ENCODE data around the gene IDH2.

The IDH2 gene

GRCh38 chr15:90124507-90124906 is 22.2 kb upstream of the IDH2 start:
- CTCF ChIA-PET, result interaction anchor here (1.4 to 2.1 kb wide), 2 partner anchors 19 to 97 kb away, joined by 3 to 5 read pairs; no protein-coding TSS in a partner anchor
- POLR2A ChIA-PET, result no interaction called here
- TF ChIP-seq MEIS1 (CRISPR knock-in tag; IDR thresholded peaks at IDR 0.05; ENCODE audit: borderline replicate concordance) (no peak), GLI2 (tag by site-specific recombination; IDR thresholded peaks at IDR 0.05; ENCODE audit: borderline replicate concordance, low read depth) (no peak), SCRT1 (tag by site-specific recombination; IDR thresholded peaks at IDR 0.05; ENCODE audit: borderline replicate concordance) (no peak), ZNF488 (tag by site-specific recombination; IDR thresholded peaks at IDR 0.05) (no peak), ZNF214 (tag by site-specific recombination; IDR thresholded peaks at IDR 0.05; ENCODE audit: borderline replicate concordance) (no peak), ZNF768 (tag by site-specific recombination; IDR thresholded peaks at IDR 0.05) (no peak), ZNF292 (tag by site-specific recombination; IDR thresholded peaks at IDR 0.05; ENCODE audit: borderline replicate concordance, low read depth) (no peak), ZNF155 (tag by site-specific recombination; IDR thresholded peaks at IDR 0.05) (no peak), ZBTB48 (tag by site-specific recombination; IDR thresholded peaks at IDR 0.05) (no peak), ZNF521 (tag by site-specific recombination; IDR thresholded peaks at IDR 0.05) (no peak), ZNF629 (tag by site-specific recombination; IDR thresholded peaks at IDR 0.05) (no peak), SCRT2 (tag by site-specific recombination; IDR thresholded peaks at IDR 0.05) (no peak)
- TF ChIP-seq, protein P1, sequence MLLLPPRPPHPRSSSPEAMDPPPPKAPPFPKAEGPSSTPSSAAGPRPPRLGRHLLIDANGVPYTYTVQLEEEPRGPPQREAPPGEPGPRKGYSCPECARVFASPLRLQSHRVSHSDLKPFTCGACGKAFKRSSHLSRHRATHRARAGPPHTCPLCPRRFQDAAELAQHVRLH (tag by site-specific recombination; IDR thresholded peaks at IDR 0.05), result no peak
- TF ChIP-seq, protein P2, sequence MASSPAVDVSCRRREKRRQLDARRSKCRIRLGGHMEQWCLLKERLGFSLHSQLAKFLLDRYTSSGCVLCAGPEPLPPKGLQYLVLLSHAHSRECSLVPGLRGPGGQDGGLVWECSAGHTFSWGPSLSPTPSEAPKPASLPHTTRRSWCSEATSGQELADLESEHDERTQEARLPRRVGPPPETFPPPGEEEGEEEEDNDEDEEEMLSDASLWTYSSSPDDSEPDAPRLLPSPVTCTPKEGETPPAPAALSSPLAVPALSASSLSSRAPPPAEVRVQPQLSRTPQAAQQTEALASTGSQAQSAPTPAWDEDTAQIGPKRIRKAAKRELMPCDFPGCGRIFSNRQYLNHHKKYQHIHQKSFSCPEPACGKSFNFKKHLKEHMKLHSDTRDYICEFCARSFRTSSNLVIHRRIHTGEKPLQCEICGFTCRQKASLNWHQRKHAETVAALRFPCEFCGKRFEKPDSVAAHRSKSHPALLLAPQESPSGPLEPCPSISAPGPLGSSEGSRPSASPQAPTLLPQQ (tag by site-specific recombination; IDR thresholded peaks at IDR 0.05), result no peak

DNA sequence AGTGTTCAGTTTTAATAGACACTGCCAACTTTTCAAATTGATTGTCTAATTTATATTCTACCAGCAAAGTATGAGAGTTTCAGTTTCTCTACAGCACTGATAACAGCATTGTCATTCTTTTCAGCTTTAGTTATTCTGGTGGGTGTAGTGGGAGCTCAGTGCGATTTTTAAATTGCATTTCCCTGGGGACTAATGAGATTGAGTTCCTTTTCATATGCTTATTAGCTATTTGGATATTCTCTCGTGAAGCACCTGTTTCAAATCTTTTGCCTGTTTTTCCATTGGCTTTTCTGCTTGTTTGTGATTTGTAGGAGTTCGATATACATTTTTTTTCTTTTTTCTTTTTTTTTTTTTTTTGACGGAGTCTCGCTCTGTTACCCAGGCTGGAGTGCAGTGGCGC is 18.8 kb upstream of the IDH2 start:
- no peaks in the 10 kb centered on the region for H3K36me3 ChIP-seq (ENCODE audit: control insufficient read depth in 2 of 2, insufficient read depth in 1 of 2, low read length in 2 of 2)
- no peak overlapping the region for H3K4me3 ChIP-seq (ENCODE audit: low read depth, low read length)
- H3K4me1 ChIP-seq (ENCODE audit: control insufficient read depth, insufficient read depth, low read length), result no peaks in the 10 kb centered on the region
- ChIA-PET CTCF (interaction anchor here (1.0 to 1.6 kb wide), 2 partner anchors 35 to 101 kb away, joined by 3 to 8 read pairs; no protein-coding TSS in a partner anchor), POLR2A (interaction anchor here (0.9 kb wide), 1 partner anchor 34 kb away, joined by 7 read pairs; no protein-coding TSS in a partner anchor)
- H3K9me3 ChIP-seq (ENCODE audit: control insufficient read depth, insufficient read depth, low read depth, low read length), result no peaks in the 10 kb centered on the region
- no peak overlapping the region for H3K27ac ChIP-seq (ENCODE audit: extremely low read depth, low read depth, low read length)
- TF ChIP-seq ZSCAN23 (tag by site-specific recombination; IDR thresholded peaks at IDR 0.05) (no peak), YY2 (tag by site-specific recombination; IDR thresholded peaks at IDR 0.05) (no peak), ZBTB8A (tag by site-specific recombination; IDR thresholded peaks at IDR 0.05) (no peak), TCF7L2 (IDR thresholded peaks at IDR 0.05; ENCODE audit: borderline replicate concordance, low read depth, low read length) (no peak), OSR2 (tag by site-specific recombination; IDR thresholded peaks at IDR 0.05) (no peak), ZNF639 (tag by site-specific recombination; IDR thresholded peaks at IDR 0.05) (no peak), ZBTB11 (tag by site-specific recombination; conservative IDR thresholded peaks at IDR 0.05; ENCODE audit: low read depth) (no peak)
- TF ChIP-seq, protein P3, sequence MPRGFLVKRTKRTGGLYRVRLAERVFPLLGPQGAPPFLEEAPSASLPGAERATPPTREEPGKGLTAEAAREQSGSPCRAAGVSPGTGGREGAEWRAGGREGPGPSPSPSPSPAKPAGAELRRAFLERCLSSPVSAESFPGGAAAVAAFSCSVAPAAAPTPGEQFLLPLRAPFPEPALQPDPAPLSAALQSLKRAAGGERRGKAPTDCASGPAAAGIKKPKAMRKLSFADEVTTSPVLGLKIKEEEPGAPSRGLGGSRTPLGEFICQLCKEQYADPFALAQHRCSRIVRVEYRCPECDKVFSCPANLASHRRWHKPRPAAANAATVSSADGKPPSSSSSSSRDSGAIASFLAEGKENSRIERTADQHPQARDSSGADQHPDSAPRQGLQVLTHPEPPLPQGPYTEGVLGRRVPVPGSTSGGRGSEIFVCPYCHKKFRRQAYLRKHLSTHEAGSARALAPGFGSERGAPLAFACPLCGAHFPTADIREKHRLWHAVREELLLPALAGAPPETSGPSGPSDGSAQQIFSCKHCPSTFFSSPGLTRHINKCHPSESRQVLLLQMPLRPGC (tag by site-specific recombination; IDR thresholded peaks at IDR 0.05), result no peak
- TF ChIP-seq, protein P4, sequence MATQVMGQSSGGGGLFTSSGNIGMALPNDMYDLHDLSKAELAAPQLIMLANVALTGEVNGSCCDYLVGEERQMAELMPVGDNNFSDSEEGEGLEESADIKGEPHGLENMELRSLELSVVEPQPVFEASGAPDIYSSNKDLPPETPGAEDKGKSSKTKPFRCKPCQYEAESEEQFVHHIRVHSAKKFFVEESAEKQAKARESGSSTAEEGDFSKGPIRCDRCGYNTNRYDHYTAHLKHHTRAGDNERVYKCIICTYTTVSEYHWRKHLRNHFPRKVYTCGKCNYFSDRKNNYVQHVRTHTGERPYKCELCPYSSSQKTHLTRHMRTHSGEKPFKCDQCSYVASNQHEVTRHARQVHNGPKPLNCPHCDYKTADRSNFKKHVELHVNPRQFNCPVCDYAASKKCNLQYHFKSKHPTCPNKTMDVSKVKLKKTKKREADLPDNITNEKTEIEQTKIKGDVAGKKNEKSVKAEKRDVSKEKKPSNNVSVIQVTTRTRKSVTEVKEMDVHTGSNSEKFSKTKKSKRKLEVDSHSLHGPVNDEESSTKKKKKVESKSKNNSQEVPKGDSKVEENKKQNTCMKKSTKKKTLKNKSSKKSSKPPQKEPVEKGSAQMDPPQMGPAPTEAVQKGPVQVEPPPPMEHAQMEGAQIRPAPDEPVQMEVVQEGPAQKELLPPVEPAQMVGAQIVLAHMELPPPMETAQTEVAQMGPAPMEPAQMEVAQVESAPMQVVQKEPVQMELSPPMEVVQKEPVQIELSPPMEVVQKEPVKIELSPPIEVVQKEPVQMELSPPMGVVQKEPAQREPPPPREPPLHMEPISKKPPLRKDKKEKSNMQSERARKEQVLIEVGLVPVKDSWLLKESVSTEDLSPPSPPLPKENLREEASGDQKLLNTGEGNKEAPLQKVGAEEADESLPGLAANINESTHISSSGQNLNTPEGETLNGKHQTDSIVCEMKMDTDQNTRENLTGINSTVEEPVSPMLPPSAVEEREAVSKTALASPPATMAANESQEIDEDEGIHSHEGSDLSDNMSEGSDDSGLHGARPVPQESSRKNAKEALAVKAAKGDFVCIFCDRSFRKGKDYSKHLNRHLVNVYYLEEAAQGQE (tag by site-specific recombination; IDR thresholded peaks at IDR 0.05), result no peak

More at GRCh38 chr15:90124507-90124906, 22.2 kb upstream of the IDH2 start:
- Histone ChIP-seq H3K4me3 (ENCODE audit: low read depth, low read length) (no peak overlapping the region), H3K36me3 (ENCODE audit: control insufficient read depth in 2 of 2, insufficient read depth in 1 of 2, low read length in 2 of 2) (no peaks in the 10 kb centered on the region), H3K27ac (ENCODE audit: extremely low read depth, low read depth, low read length) (no peak overlapping the region), H3K4me1 (ENCODE audit: control insufficient read depth, insufficient read depth, low read length) (0 out of 2 replicates have a peak, but pooled peaks cover 3% of the 10 kb centered on the region), H3K9me3 (ENCODE audit: control insufficient read depth, insufficient read depth, low read depth, low read length) (no peaks in the 10 kb centered on the region)
